Mesenchymal stem cell (in vitro differentiated cells and primary cell): ENCODE data around the gene BTN3A1.

Source experiments
- DNase-seq: peaks from one replicate; pipeline ENCODE4 v3.0.0-alpha.2; 2013
- H2AFZ ChIP-seq: one replicate; pipeline ENCODE4 v1.6.1; 2013; ENCODE audit warnings: low read depth, mild to moderate bottlenecking, control low read depth, inconsistent platforms, low read length, moderate library complexity
- H2AK5ac ChIP-seq: 2 replicates; pipeline ENCODE4 v1.6.1; 2013; ENCODE audit warnings: low read length, moderate library complexity, mild to moderate bottlenecking, inconsistent platforms; ENCODE audit not compliant: severe bottlenecking
- H2BK120ac ChIP-seq: one replicate; pipeline ENCODE4 v1.6.1; 2013; ENCODE audit warnings: low read depth, mild to moderate bottlenecking, inconsistent platforms, low read length, moderate library complexity
- H2BK12ac ChIP-seq, 2 experiments: one replicate each; pipeline ENCODE4 v1.6.1; 2013; ENCODE audit warnings: inconsistent platforms in 2 of 2, low read length in 2 of 2, mild to moderate bottlenecking in 2 of 2, moderate library complexity in 2 of 2, control low read depth in 1 of 2
- H2BK15ac ChIP-seq: one replicate; pipeline ENCODE4 v1.6.1; 2013; ENCODE audit warnings: mild to moderate bottlenecking, low read depth, inconsistent platforms; ENCODE audit not compliant: poor library complexity, severe bottlenecking
- H2BK5ac ChIP-seq: 2 replicates; pipeline ENCODE4 v1.6.1; 2013; ENCODE audit warnings: low read depth, mild to moderate bottlenecking, low read length, control low read depth, inconsistent platforms; ENCODE audit not compliant: poor library complexity, severe bottlenecking
- H3K14ac ChIP-seq, 2 experiments: one replicate each; pipeline ENCODE4 v1.6.1; 2013; ENCODE audit warnings: inconsistent platforms in 2 of 2, low read length in 2 of 2, control low read depth in 1 of 2, mild to moderate bottlenecking in 1 of 2, moderate library complexity in 1 of 2
- H3K18ac ChIP-seq, 2 experiments: one replicate each; pipeline ENCODE4 v1.6.1; 2013; ENCODE audit warnings: inconsistent platforms in 2 of 2, low read length in 2 of 2, control low read depth in 1 of 2, low read depth in 1 of 2, mild to moderate bottlenecking in 1 of 2
- H3K23ac ChIP-seq, 2 experiments: one replicate each; pipeline ENCODE4 v1.6.1; 2013; ENCODE audit warnings: inconsistent platforms in 2 of 2, low read length in 2 of 2, mild to moderate bottlenecking in 2 of 2, moderate library complexity in 2 of 2, control low read depth in 1 of 2
- H3K27ac ChIP-seq: 2 replicates; pipeline ENCODE4 v1.5.1; 2013; ENCODE audit warnings: mild to moderate bottlenecking, moderate library complexity, low read length, control low read depth, inconsistent platforms; ENCODE audit not compliant: poor library complexity, severe bottlenecking
- H3K27me3 ChIP-seq, 2 experiments: 2 replicates each; pipeline versions ENCODE4 v1.6.1 to v1.7.0; 2013; ENCODE audit warnings: low read length in 2 of 2, mild to moderate bottlenecking in 2 of 2, moderate library complexity in 2 of 2, control low read depth in 1 of 2, inconsistent platforms in 1 of 2; ENCODE audit not compliant: control insufficient read depth in 1 of 2, insufficient read depth in 1 of 2
- H3K36me3 ChIP-seq, 2 experiments: 2 replicates each; pipeline versions ENCODE4 v1.6.1 to v1.7.0; 2013; ENCODE audit warnings: low read length in 2 of 2, control low read depth in 1 of 2, inconsistent platforms in 1 of 2, low read depth in 1 of 2, mild to moderate bottlenecking in 1 of 2; ENCODE audit not compliant: insufficient read depth in 2 of 2, control insufficient read depth in 1 of 2
- H3K4ac ChIP-seq, 2 experiments: one replicate each; pipeline ENCODE4 v1.6.1; 2013; ENCODE audit warnings: inconsistent platforms in 2 of 2, low read length in 2 of 2, mild to moderate bottlenecking in 2 of 2, moderate library complexity in 2 of 2, control low read depth in 1 of 2, low read depth in 1 of 2
- H3K4me1 ChIP-seq: 2 replicates; pipeline ENCODE4 v1.6.1; 2013; ENCODE audit warnings: low read depth, low read length, control low read depth; ENCODE audit not compliant: control insufficient read depth, insufficient read depth
- H3K4me2 ChIP-seq: 2 replicates; pipeline ENCODE4 v1.6.1; 2013; ENCODE audit warnings: low read length, mild to moderate bottlenecking, inconsistent platforms; ENCODE audit not compliant: poor library complexity, severe bottlenecking
- H3K4me3 ChIP-seq, 2 experiments: 2 replicates each; pipeline versions ENCODE4 v1.5.1 to v1.7.0; 2013; ENCODE audit warnings: low read length in 2 of 2, mild to moderate bottlenecking in 2 of 2, control low read depth in 1 of 2, low read depth in 1 of 2; ENCODE audit not compliant: insufficient read depth in 1 of 2
- H3K79me1 ChIP-seq: replicated peaks from 2 replicates; pipeline ENCODE4 v1.6.1; 2013; ENCODE audit warnings: mild to moderate bottlenecking, control low read depth, low read length, inconsistent platforms; ENCODE audit not compliant: poor library complexity, severe bottlenecking
- H3K9ac ChIP-seq: 2 replicates; pipeline ENCODE4 v1.7.0; 2013; ENCODE audit warnings: mild to moderate bottlenecking, low read length, moderate library complexity
- H3K9me3 ChIP-seq: 2 replicates; pipeline ENCODE4 v1.7.0; 2013; ENCODE audit warnings: mild to moderate bottlenecking, low read length; ENCODE audit not compliant: control insufficient read depth
- H4K8ac ChIP-seq: one replicate; pipeline ENCODE4 v1.6.1; 2013; ENCODE audit warnings: inconsistent platforms, mild to moderate bottlenecking, low read length, moderate library complexity
- H4K91ac ChIP-seq: one replicate; pipeline ENCODE4 v1.6.1; 2013; ENCODE audit warnings: mild to moderate bottlenecking, low read length, inconsistent platforms
- WGBS: methylation state at CpG from one replicate; pipeline ENCODE4 v1.1.7; 2013; ENCODE audit warnings: mixed read lengths; 5-methylcytosine and 5-hydroxymethylcytosine counted together

The BTN3A1 gene

DNA sequence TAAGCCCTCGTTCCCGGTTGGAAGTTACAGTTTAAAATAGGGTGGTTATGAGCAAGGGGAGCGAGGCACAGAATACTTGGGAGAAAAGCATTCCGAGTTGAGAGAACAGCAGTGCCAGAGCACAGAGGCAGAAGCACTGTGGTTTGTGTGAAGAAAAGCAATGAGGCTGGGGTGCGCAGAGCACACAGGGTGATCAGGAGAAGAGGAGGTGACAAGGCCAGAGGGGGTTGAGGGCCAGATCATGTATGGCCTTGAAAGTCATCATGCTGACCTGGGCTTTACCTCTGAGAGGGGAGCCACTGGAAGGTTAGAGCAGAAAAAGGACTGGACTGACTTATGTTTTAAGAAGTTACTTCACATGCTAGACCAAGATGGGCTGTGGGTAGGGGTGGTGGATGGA lies 40.5 kb upstream of the BTN3A1 start:
- Histone ChIP-seq H3K4ac (no peak overlapping the region), H3K9ac (no peak overlapping the region), H2BK12ac (no peak overlapping the region), H3K18ac (no peak overlapping the region), H3K27ac (no peak overlapping the region), H3K14ac (no peak overlapping the region), H2AFZ (no peak overlapping the region), H4K91ac (no peak overlapping the region), H3K79me1 (no peaks in the 10 kb centered on the region), H2AK5ac (peak overlapping the region; percentile 13), H2BK15ac (no peak overlapping the region), H3K4me1 (peaks cover 6% of the 10 kb centered on the region), H2BK120ac (no peak overlapping the region), H3K23ac (no peak overlapping the region), H3K27me3 (no peaks in the 10 kb centered on the region), H3K9me3 (no peaks in the 10 kb centered on the region), H3K4me3 (no peak overlapping the region), H2BK5ac (no peak overlapping the region), H3K36me3 (no peaks in the 10 kb centered on the region), H4K8ac (no peak overlapping the region), H3K4me2 (no peak overlapping the region)
- DNase-seq, result no peak
- 97% methylated on average over 4 of the region's 5 CpGs for WGBS

- no peak overlapping the region for H2AFZ ChIP-seq
- no peak overlapping the region for H3K27ac ChIP-seq
- H3K79me1 ChIP-seq, result peaks cover 2% of the 10 kb centered on the region
- H3K9me3 ChIP-seq, result no peaks in the 10 kb centered on the region
- no peaks in the 10 kb centered on the region for H3K36me3 ChIP-seq
- no peak for DNase-seq
- H3K4ac ChIP-seq, result no peak overlapping the region
- no peak overlapping the region for H3K18ac ChIP-seq
- no peak overlapping the region for H4K8ac ChIP-seq
- H3K14ac ChIP-seq, result no peak overlapping the region
- H4K91ac ChIP-seq, result no peak overlapping the region
- no peak overlapping the region for H2BK15ac ChIP-seq
- no peak overlapping the region for H3K4me3 ChIP-seq
- no peak overlapping the region for H2BK120ac ChIP-seq
- 92% methylated on average over 9 of the region's 9 CpGs for WGBS
- no peak overlapping the region for H2BK5ac ChIP-seq
- no peaks in the 10 kb centered on the region for H3K27me3 ChIP-seq
- H3K23ac ChIP-seq, result no peak overlapping the region
- H3K9ac ChIP-seq, result no peak overlapping the region
- peaks cover 7% of the 10 kb centered on the region for H3K4me1 ChIP-seq
- no peak overlapping the region for H2BK12ac ChIP-seq
- H3K4me2 ChIP-seq, result no peak overlapping the region
- H2AK5ac ChIP-seq, result no peak overlapping the region
Measured at GRCh38 chr6:26362093-26362835, 39.8 kb upstream of the BTN3A1 start.

- Histone ChIP-seq H3K36me3 (no peaks in the 10 kb centered on the region), H3K27ac (no peak overlapping the region), H3K27me3 (no peaks in the 10 kb centered on the region), H3K14ac (no peak overlapping the region), H3K4me1 (peaks cover 7% of the 10 kb centered on the region), H3K79me1 (peaks cover 3% of the 10 kb centered on the region), H3K4me2 (no peak overlapping the region), H2BK12ac (no peak overlapping the region), H3K18ac (peak overlapping the region in 1 of 2 experiments; percentile 8), H3K9ac (no peak overlapping the region), H4K91ac (no peak overlapping the region), H3K9me3 (no peaks in the 10 kb centered on the region), H2BK5ac (no peak overlapping the region), H2AK5ac (no peak overlapping the region), H4K8ac (no peak overlapping the region), H3K4me3 (no peak overlapping the region), H2BK15ac (no peak overlapping the region), H3K23ac (no peak overlapping the region), H2AFZ (no peak overlapping the region), H3K4ac (no peak overlapping the region), H2BK120ac (no peak overlapping the region)
- no peak for DNase-seq
- WGBS, result 100% methylated on average over 1 of the region's 3 CpGs
Measured at GRCh38 chr6:26362836-26363220, 39.2 kb upstream of the BTN3A1 start.

- Histone ChIP-seq H3K14ac (no peak overlapping the region), H3K4ac (peak overlapping the region; percentile 7 to 9), H3K27me3 (no peaks in the 10 kb centered on the region), H3K4me2 (peak overlapping the region; percentile 31), H2BK120ac (no peak overlapping the region), H3K9ac (peak overlapping the region; percentile 91), H3K4me1 (peaks cover 7% of the 10 kb centered on the region), H3K4me3 (peak overlapping the region in 1 of 2 experiments; percentile 85), H4K91ac (peak overlapping the region; percentile 4), H3K9me3 (no peaks in the 10 kb centered on the region), H3K27ac (peak overlapping the region; percentile 46), H2BK12ac (no peak overlapping the region), H2BK5ac (no peak overlapping the region), H2BK15ac (no peak overlapping the region), H2AK5ac (peak overlapping the region; percentile 20), H3K36me3 (peaks cover 0 to 2% of the 10 kb centered on the region in 2 experiments), H3K18ac (peak overlapping the region in 1 of 2 experiments; percentile 82), H2AFZ (peak overlapping the region; percentile 30), H3K23ac (no peak overlapping the region), H3K79me1 (peaks cover 3% of the 10 kb centered on the region), H4K8ac (peak overlapping the region; percentile 95)
- WGBS, result 79% methylated on average over 4 of the region's 6 CpGs
- DNase-seq, result peak; percentile 35
Measured at GRCh38 chr6:26363882-26364701, 38.0 kb upstream of the BTN3A1 start.
